Mammary epithelial cell (primary cell): ENCODE measurements around the gene ZC3HAV1L.

Experiments
- EZH2 ChIP-seq: IDR thresholded peaks from 2 replicates; pipeline ENCODE4 v1.6.1; 2012; ENCODE audit warnings: low read length, inconsistent platforms, borderline replicate concordance
- TF ChIP-seq, protein P1 (sequence below), 2 donors: IDR thresholded peaks in 1 of 2; conservative IDR thresholded peaks in 1 of 2; 2 replicates each; pipeline ENCODE4 v1.5.1; 2011 to 2012; ENCODE audit warnings: inconsistent platforms in 2 of 2, low read length in 2 of 2, mild to moderate bottlenecking in 2 of 2, control low read depth in 1 of 2, low read depth in 1 of 2; ENCODE audit not compliant: insufficient read depth in 1 of 2; ENCODE audit errors: extremely low read depth in 1 of 2

DNA sequence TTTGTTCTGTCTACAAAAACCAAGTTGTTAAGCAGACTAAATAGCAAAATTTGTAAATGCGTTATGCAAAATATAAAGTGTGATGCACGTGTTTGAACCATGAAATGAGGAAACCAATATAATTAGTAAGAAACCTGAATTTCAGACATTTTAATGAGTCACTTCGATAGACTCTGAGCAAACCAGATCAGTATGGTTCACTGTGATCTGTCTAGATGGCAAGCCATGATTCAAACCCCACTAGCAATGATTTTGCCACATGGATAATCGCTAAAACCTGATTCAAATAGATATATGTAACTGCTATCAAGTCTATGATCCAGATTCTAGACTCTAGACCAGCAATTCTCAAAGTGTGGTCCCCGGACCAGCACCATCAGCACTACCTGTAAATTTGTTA is 48.9 kb upstream of the ZC3HAV1L start:
- TF ChIP-seq, protein P1, sequence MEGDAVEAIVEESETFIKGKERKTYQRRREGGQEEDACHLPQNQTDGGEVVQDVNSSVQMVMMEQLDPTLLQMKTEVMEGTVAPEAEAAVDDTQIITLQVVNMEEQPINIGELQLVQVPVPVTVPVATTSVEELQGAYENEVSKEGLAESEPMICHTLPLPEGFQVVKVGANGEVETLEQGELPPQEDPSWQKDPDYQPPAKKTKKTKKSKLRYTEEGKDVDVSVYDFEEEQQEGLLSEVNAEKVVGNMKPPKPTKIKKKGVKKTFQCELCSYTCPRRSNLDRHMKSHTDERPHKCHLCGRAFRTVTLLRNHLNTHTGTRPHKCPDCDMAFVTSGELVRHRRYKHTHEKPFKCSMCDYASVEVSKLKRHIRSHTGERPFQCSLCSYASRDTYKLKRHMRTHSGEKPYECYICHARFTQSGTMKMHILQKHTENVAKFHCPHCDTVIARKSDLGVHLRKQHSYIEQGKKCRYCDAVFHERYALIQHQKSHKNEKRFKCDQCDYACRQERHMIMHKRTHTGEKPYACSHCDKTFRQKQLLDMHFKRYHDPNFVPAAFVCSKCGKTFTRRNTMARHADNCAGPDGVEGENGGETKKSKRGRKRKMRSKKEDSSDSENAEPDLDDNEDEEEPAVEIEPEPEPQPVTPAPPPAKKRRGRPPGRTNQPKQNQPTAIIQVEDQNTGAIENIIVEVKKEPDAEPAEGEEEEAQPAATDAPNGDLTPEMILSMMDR (conservative IDR thresholded peaks at IDR 0.05 in 1 of 2, IDR thresholded peaks at IDR 0.05 in 1 of 2; ENCODE audit: extremely low read depth in 1 of 2, insufficient read depth in 1 of 2, low read depth in 1 of 2, low read length in 2 of 2), result no peak
- no peak for TF ChIP-seq EZH2
